Upper lobe of right lung (tissue), 1 donor: ENCODE data around the gene CEP104. TPM values are rescaled to one million over a fixed set of nuclear protein-coding genes. Genes with fewer than 3 reads are reported as not detected.
A peak's percentile ranks its signal among the peaks of the same experiment; 100 is the strongest.

Experiments used
- ATAC-seq: fragments of 200-7000 bp; cut with Tn5 transposase; one replicate; pipeline ENCODE4 v1.9.1; 2020; ENCODE audit warnings: mild to moderate bottlenecking, moderate library complexity
- DNase-seq: peaks from one replicate; pipeline ENCODE4 v3.0.0-alpha.2; 2020
- H3K27ac ChIP-seq: fragments of 200-600 bp; one replicate; pipeline ENCODE4 v1.8.0; 2022
- H3K27me3 ChIP-seq: fragments of 200-600 bp; one replicate; pipeline ENCODE4 v1.8.0; 2022; ENCODE audit warnings: mild to moderate bottlenecking
- H3K36me3 ChIP-seq: fragments of 200-600 bp; one replicate; pipeline ENCODE4 v1.8.0; 2022
- H3K4me1 ChIP-seq: fragments of 200-600 bp; one replicate; pipeline ENCODE4 v1.8.0; 2022
- H3K4me3 ChIP-seq: fragments of 200-600 bp; one replicate; pipeline ENCODE4 v1.8.0; 2022; ENCODE audit warnings: mild to moderate bottlenecking
- H3K9me3 ChIP-seq: fragments of 200-600 bp; one replicate; pipeline ENCODE4 v1.8.0; 2022
- intact Hi-C: fragments of 100-400 bp; cut with DNase I; formaldehyde crosslinking; loops from one replicate; pipeline ENCODE4 v1.11.0; 2022
- total RNA-seq: library from RNA; stranded (reverse); fragmentation: NEBNext Ultra II Directional; extraction: Animal tissue kit (Norgen Biotek cat#: 25700); gene quantifications from one replicate; pipeline ENCODE4 v1.2.1, GENCODE V29; 2021
- TF ChIP-seq, protein P1 (sequence below): fragments of 200-600 bp; IDR thresholded peaks from one replicate; pipeline ENCODE4 v1.8.0; 2022; ENCODE audit warnings: antibody characterized with exemption
- donor health status: DM: no; HTN: yes; CAD: no; lungs with severe emphysema.

CEP104 gene
- total RNA-seq, 1 donor from 2014 or later: 61.0 TPM

DNA sequence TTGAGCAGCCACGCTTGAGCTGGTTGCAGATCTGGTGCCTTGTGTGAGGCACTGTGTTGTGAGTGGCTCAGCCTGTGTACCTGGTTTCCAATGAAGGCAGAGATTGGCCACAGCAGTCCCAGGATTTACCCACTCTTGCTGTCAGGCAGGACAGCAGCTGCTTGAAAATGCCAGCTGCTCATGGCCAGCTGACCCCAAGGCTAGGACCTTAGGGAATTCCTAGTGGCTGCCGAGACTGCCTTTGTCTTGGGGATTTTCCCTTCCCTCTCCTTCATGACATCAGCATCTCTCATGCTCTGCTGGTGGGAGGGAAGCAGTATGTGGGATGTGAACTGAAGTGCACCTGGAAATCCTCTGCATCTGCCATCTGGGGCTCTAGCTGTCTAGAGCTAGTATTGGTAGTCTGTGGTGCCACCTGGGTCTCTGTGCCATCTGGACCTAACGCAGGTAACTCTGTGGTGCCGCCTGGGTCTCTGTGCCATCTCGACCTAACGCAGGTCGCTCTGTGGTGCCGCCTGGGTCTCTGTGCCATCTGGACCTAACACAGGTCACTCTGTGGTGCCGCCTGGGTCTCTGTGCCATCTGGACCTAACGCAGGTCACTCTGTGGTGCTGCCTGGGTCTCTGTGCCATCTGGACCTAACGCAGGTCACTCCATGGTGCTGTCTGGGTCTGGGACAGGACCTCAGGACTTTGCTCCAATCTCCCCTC, 56.9 kb downstream of the CEP104 start:
- Histone ChIP-seq H3K27me3 (no peaks in the 10 kb centered on the region), H3K4me3 (no peak overlapping the region), H3K27ac (no peak overlapping the region), H3K9me3 (no peaks in the 10 kb centered on the region), H3K36me3 (no peaks in the 10 kb centered on the region), H3K4me1 (peaks cover 8% of the 10 kb centered on the region)
- intact Hi-C loops: no loop called here
- TF ChIP-seq, protein P1, sequence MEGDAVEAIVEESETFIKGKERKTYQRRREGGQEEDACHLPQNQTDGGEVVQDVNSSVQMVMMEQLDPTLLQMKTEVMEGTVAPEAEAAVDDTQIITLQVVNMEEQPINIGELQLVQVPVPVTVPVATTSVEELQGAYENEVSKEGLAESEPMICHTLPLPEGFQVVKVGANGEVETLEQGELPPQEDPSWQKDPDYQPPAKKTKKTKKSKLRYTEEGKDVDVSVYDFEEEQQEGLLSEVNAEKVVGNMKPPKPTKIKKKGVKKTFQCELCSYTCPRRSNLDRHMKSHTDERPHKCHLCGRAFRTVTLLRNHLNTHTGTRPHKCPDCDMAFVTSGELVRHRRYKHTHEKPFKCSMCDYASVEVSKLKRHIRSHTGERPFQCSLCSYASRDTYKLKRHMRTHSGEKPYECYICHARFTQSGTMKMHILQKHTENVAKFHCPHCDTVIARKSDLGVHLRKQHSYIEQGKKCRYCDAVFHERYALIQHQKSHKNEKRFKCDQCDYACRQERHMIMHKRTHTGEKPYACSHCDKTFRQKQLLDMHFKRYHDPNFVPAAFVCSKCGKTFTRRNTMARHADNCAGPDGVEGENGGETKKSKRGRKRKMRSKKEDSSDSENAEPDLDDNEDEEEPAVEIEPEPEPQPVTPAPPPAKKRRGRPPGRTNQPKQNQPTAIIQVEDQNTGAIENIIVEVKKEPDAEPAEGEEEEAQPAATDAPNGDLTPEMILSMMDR: no peak
- ATAC-seq (no peak), DNase-seq (no peak)

DNA sequence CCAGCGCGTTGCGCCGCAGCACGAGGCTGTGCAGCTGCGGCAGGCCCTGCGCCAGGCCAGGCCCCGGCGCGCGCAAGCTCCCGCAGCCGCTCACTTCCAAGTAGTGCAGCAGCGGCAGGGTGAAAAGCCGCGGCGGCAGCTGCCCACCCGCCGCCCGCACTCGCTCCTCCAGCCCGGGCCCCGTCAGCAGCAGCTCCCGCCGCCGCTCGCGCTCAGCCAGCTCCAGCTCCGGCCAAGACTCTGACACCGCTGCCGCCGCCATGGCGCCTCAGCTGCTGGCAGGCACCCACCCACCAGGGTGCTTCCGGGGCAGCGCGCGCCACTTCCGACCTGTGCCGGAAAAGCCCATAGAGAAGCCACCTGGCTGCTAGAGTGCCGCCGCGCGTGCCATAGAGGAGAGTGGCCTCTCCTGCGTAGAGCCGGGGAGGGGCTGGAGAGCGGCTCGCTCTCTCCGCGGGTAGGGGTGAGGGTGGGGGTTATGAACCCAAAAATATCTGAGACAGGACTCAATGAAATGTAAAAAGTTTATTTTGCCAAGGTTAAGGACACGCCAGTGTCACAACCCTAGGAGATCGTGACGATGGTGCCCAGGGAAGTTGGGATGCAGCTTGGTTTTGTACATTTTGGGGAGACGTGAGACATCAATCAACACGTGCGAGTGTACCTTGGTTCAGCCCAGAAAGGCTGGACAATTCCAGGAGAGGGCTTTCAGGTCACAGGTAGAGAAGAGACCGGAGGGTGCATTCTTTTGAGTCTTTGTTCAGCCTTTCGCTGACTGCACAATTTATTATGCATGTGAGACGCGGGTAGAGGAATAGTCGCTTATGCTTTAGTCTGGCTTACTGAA, 60.6 kb downstream of the CEP104 start, which contains the start of gene LRRC47:
Gene LRRC47, minus strand, starts transcription at position 284 of the 847 bp plus-strand sequence. Its CDS starts 22 bp downstream, at position 262.
- no peaks in the 10 kb centered on the region for H3K27me3 ChIP-seq
- no peaks in the 10 kb centered on the region for H3K36me3 ChIP-seq
- DNase-seq: peak; percentile 98
- TF ChIP-seq, protein P1: no peak
- H3K4me1 ChIP-seq: peaks cover 29% of the 10 kb centered on the region
- peak; percentile 100 for ATAC-seq
- H3K27ac ChIP-seq: peak within 1 kb of the TSS; percentile 67
- H3K4me3 ChIP-seq: peak within 1 kb of the TSS; percentile 83
- intact Hi-C loops: no loop called here
- H3K9me3 ChIP-seq: no peaks in the 10 kb centered on the region

DNA sequence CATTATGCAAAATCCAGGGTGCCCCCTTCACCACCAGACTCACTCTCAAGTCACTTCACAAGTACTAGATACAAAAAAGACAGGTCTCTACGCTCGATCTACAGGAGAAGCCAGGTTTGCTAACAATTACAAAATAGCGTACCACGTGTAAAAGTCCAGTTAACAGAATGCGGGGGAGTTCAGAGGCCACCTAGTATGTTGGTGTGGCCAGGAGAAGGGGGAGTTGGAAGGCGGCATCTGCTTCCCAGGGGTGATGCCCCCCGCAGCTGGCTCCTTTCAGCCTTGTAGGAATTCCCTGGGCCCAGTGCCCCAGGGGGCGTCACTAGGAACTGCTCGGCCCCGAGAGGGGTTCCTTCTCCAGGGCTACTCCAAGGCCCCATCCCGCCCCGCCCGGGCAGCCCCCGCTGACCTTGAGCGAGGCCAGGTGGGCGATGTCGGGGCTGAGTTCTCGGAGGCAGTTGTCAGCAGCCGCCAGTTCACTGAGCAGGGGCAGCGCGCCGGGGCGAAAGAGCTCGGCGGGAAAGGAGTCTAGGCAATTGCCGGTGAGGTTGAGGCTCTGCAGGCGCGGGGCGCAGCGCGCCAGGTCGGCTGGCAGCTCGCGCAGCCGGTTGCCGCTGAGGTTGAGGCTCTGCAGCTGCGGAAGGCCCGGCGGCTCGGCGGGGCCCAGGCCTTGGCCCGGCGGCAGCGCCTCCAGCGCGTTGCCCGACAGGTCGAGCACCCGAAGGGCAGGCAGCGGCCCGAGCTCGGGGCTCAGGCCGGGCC, 61.4 kb downstream of the CEP104 start:
- peak overlapping the region; percentile 67 for H3K27ac ChIP-seq
- intact Hi-C loops: no loop called here
- H3K4me1 ChIP-seq: peaks cover 29% of the 10 kb centered on the region
- H3K9me3 ChIP-seq: no peaks in the 10 kb centered on the region
- peak overlapping the region; percentile 83 for H3K4me3 ChIP-seq
- no peaks in the 10 kb centered on the region for H3K36me3 ChIP-seq
- TF ChIP-seq, protein P1: no peak
- H3K27me3 ChIP-seq: no peaks in the 10 kb centered on the region
- no peak for ATAC-seq
- DNase-seq: no peak

DNA sequence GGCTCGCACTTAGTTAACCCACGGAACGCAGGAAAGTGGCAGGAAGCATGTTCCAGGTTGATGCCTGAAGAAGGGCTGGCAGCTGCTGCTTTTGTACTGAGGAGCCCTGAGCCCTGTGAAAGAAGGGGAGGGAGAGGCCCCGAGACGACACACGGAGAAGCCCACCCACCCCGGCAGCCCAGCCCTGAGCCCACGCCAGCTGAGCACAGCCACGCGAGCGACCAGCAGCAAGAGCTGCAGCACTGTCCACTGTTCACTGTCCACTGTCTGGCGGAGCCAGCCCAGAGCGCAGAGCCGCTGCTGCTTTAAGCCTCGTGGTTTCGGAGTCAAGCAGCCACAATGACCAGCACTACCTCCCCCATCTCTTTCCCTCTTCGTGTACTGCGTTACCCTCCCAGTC, 66.1 kb downstream of the CEP104 start:
- no peaks in the 10 kb centered on the region for H3K27me3 ChIP-seq
- no peak for DNase-seq
- no peaks in the 10 kb centered on the region for H3K9me3 ChIP-seq
- no peak for ATAC-seq
- intact Hi-C loops: no loop called here
- TF ChIP-seq, protein P1: no peak
- peaks cover 26% of the 10 kb centered on the region for H3K4me1 ChIP-seq
- H3K27ac ChIP-seq: no peak overlapping the region
- H3K4me3 ChIP-seq: no peak overlapping the region
- peaks cover 19% of the 10 kb centered on the region for H3K36me3 ChIP-seq

DNA sequence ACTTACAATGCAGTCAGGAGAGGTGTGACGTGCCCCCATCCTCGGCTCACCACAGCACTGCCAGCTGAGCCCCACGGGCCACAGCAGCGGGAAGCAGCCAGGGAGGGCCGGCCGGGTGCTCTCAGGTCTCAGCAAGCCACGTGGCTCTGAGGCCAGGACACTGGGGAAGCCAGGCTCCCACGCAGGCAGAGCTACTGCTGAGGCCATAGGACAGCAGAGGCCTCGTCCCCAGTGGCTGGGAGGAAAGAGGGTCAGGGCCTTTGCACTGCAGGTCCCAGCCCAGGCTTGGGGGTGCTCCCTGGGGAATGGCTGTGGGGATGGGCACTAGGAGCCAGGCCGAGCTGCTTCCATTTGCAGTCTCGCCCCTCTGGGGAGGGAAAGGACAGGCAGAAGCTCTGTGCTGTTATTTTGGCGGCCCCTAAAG, 66.5 kb downstream of the CEP104 start:
- no peak overlapping the region for H3K27ac ChIP-seq
- no peaks in the 10 kb centered on the region for H3K27me3 ChIP-seq
- H3K9me3 ChIP-seq: no peaks in the 10 kb centered on the region
- TF ChIP-seq, protein P1: no peak
- no peak for DNase-seq
- peaks cover 25% of the 10 kb centered on the region for H3K4me1 ChIP-seq
- intact Hi-C loops: no loop called here
- no peak for ATAC-seq
- no peak overlapping the region for H3K4me3 ChIP-seq
- peaks cover 23% of the 10 kb centered on the region for H3K36me3 ChIP-seq
